ENCODE measurements around the gene TBX20. TPM values are rescaled to one million over a fixed set of nuclear protein-coding genes. Genes with fewer than 3 reads are reported as not detected.

TBX20 gene
- total and polyA plus RNA-seq, 9 of the 15 experiments (the other 6 are each of a cell fraction or from before 2014, with no cell fraction given): not detected

DNA sequence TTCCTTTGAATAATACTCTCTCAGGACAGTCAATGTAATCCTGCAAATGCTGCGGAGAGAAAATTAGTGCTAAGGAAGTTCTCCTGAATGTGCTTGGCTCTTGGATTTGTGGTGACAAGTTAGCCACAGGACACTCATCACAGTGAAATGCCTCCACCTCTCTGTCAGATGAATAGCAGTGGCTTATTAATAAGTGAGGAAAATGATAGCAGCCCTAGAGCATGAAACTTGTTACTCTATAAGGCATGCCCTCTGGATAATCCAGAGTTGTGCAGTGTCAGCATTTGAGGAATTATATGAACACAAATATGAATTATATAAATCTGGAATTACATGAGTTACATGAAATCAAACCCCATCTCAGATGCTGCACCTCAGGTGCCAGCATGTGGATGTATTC lies 23.5 kb upstream of the TBX20 start:
- FAIRE-seq: no peak

DNA sequence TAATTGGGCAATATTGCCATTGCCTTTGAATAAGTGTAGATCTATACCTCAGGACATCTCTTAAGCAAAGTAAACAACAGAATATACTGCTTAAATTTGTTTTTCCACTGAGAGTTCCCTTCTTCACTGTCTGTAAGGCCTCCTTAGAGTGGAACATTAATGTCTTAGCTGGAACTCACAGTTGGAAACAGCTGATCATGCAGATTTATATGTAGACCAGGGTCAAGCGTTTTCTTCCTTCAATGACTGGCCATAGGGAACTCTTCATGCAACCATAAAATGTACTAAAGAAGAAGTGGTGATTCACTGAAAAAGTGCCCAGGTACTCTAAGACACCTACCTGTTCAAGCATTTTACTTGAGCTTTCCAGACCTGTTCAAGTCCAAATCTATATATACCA lies 18.3 kb upstream of the TBX20 start:
- POLR2A ChIA-PET: no interaction called here
- Histone ChIP-seq H3K9me3 (replicated peaks; ENCODE audit: control insufficient read depth, insufficient read depth, low read depth, low read length) (no peaks in the 10 kb centered on the region), H3K79me2 (ENCODE audit: control insufficient read depth, insufficient read depth, low read length) (no peaks in the 10 kb centered on the region), H3K4me1 (replicated peaks in 1 of 2; ENCODE audit: control insufficient read depth in 2 of 2, insufficient read depth in 2 of 2, low read length in 2 of 2) (no peaks in the 10 kb centered on the region), H3K9me1 (ENCODE audit: control insufficient read depth, insufficient read depth, low read length) (no peaks in the 10 kb centered on the region), H3K27me3 (ENCODE audit: control insufficient read depth in 2 of 2, insufficient read depth in 2 of 2, low read length in 2 of 2) (no peaks in the 10 kb centered on the region), H3K4me3 (no peak overlapping the region), H3K9ac (ENCODE audit: insufficient read depth in 1 of 2, low read depth in 2 of 2, low read length in 2 of 2) (no peak overlapping the region), H2AFZ (ENCODE audit: low read depth, low read length) (no peak overlapping the region), H3K4me2 (ENCODE audit: insufficient read depth, low read length) (no peak overlapping the region), H4K20me1 (replicated peaks; ENCODE audit: control insufficient read depth, insufficient read depth, low read length) (no peaks in the 10 kb centered on the region), H3K27ac (ENCODE audit: extremely low read depth, low read depth, low read length) (no peak overlapping the region), H3K36me3 (ENCODE audit: control insufficient read depth, insufficient read depth, low read length) (no peaks in the 10 kb centered on the region)
- BruUV-seq (replicated peaks): no TSS peak
- no peak for DNase-seq (ENCODE audit: extremely low read depth in 1 of 4, low spot score in 3 of 4)
- CTCF ChIA-PET (ENCODE audit: low intra/inter-chr PET ratio): no interaction called here
- intact Hi-C loops (cut with micrococcal nuclease): no loop called here
- no peak for FAIRE-seq
- WGBS (ENCODE audit: insufficient coverage, low coverage, missing lambda C conversion rate): 0% methylated on average over 1 of the region's 1 CpG
- in situ Hi-C loops (cut with MboI): no loop called here
- TF ChIP-seq ZNF695 (CRISPR knock-in tag; IDR thresholded peaks at IDR 0.05) (no peak), MAFG (tag; conservative IDR thresholded peaks at IDR 0.05) (0 out of 2 replicates have a peak, but pooled peaks have one; percentile 6), ZNF316 (IDR thresholded peaks at IDR 0.05) (peak; percentile 49; the same call in 1 of the 2 replicates)
- no peak for ATAC-seq

More for the DNA sequence above, 23.5 kb upstream of the TBX20 start:
- DNase-seq (ENCODE audit: extremely low read depth in 1 of 4, low spot score in 3 of 4): no peak
- TF ChIP-seq ZNF143 (CRISPR knock-in tag; IDR thresholded peaks at IDR 0.05) (no peak), ZNF316 (IDR thresholded peaks at IDR 0.05) (0 out of 2 replicates have a peak, but pooled peaks have one; percentile 25), PHF20 (IDR thresholded peaks at IDR 0.05; ENCODE audit: partially characterized antibody) (no peak)
- Histone ChIP-seq H3K27ac (ENCODE audit: extremely low read depth, low read depth, low read length) (no peak overlapping the region), H4K20me1 (replicated peaks; ENCODE audit: control insufficient read depth, insufficient read depth, low read length) (no peaks in the 10 kb centered on the region), H3K4me3 (no peak overlapping the region), H3K36me3 (ENCODE audit: control insufficient read depth, insufficient read depth, low read length) (no peaks in the 10 kb centered on the region), H2AFZ (ENCODE audit: low read depth, low read length) (no peak overlapping the region), H3K9ac (ENCODE audit: insufficient read depth in 1 of 2, low read depth in 2 of 2, low read length in 2 of 2) (no peak overlapping the region), H3K79me2 (ENCODE audit: control insufficient read depth, insufficient read depth, low read length) (no peaks in the 10 kb centered on the region), H3K4me2 (ENCODE audit: insufficient read depth, low read length) (no peak overlapping the region), H3K4me1 (replicated peaks in 1 of 2; ENCODE audit: control insufficient read depth in 2 of 2, insufficient read depth in 2 of 2, low read length in 2 of 2) (no peaks in the 10 kb centered on the region), H3K9me3 (replicated peaks; ENCODE audit: control insufficient read depth, insufficient read depth, low read depth, low read length) (no peaks in the 10 kb centered on the region), H3K9me1 (ENCODE audit: control insufficient read depth, insufficient read depth, low read length) (no peaks in the 10 kb centered on the region), H3K27me3 (ENCODE audit: control insufficient read depth in 2 of 2, insufficient read depth in 2 of 2, low read length in 2 of 2) (no peaks in the 10 kb centered on the region)
- intact Hi-C loops (cut with micrococcal nuclease) (no loop called here), in situ Hi-C loops (cut with MboI) (no loop called here)
- ChIA-PET POLR2A (no interaction called here), CTCF (ENCODE audit: low intra/inter-chr PET ratio) (no interaction called here)
- 0% methylated on average over 1 of the region's 1 CpG for WGBS (ENCODE audit: insufficient coverage, low coverage, missing lambda C conversion rate)
- ATAC-seq: no peak
- no TSS peak for BruUV-seq (replicated peaks)

Data from K562 (cell line).